HEK293 (cell line): ENCODE data around the gene RASL10A.
A peak's percentile ranks its signal among the peaks of the same experiment; 100 is the strongest.

Source experiments
- CTCF ChIA-PET: fragments of 350-600 bp; formaldehyde crosslinking; extraction: SDS; loops from one replicate; lab custom pipeline; 2021; ENCODE audit warnings: antibody characterized with exemption; lab: Yijun Ruan, JAX
- POLR2A ChIA-PET: fragments of 300-600 bp; formaldehyde crosslinking; extraction: SDS; loops from one replicate; lab custom pipeline; 2020; ENCODE audit warnings: antibody characterized with exemption, inconsistent platforms; lab: Yijun Ruan, JAX
- H3K27ac ChIP-seq: fragments of 200-500 bp; sonication (Bioruptor generic); 2 replicates; pipeline ENCODE4 v1.5.1; 2014; ENCODE audit warnings: low read depth, low read length, control low read depth, inconsistent platforms; ENCODE audit errors: extremely low read depth
- H3K36me3 ChIP-seq, 2 experiments: fragments of 200-500 bp in 1 of 2; sonication (Bioruptor generic) in 1 of 2; 1 replicate in 1 of 2; 2 replicates in 1 of 2; pipeline ENCODE4 v1.5.1; 2014 to 2017; ENCODE audit warnings: inconsistent platforms in 2 of 2, low read length in 2 of 2; ENCODE audit not compliant: control insufficient read depth in 2 of 2, insufficient read depth in 1 of 2
- H3K4me1 ChIP-seq: fragments of 200-500 bp; sonication (Bioruptor generic); 2 replicates; pipeline ENCODE4 v1.5.1; 2014; ENCODE audit warnings: mild to moderate bottlenecking, low read length, inconsistent platforms; ENCODE audit not compliant: control insufficient read depth, insufficient read depth
- H3K4me3 ChIP-seq: 2 replicates; pipeline ENCODE4 v1.5.1; 2011; ENCODE audit warnings: low read depth, mild to moderate bottlenecking, control low read depth, low read length, moderate library complexity
- H3K9me3 ChIP-seq: fragments of 200-500 bp; sonication (Bioruptor generic); 2 replicates; pipeline ENCODE4 v1.5.1; 2014; ENCODE audit warnings: low read depth, low read length, inconsistent platforms; ENCODE audit not compliant: control insufficient read depth, insufficient read depth
- EGR2 ChIP-seq: fragments of 450-650 bp; formaldehyde crosslinking; IDR thresholded peaks from 2 replicates; pipeline ENCODE4 v1.5.1; 2016; ENCODE audit warnings: low read depth, missing biosample characterization, missing genetic modification characterization
- GLI4 ChIP-seq: fragments of 450-650 bp; formaldehyde crosslinking; IDR thresholded peaks from 2 replicates; pipeline ENCODE4 v1.5.1; 2016; ENCODE audit warnings: missing biosample characterization, missing genetic modification characterization
- GLIS1 ChIP-seq: fragments of 450-650 bp; formaldehyde crosslinking; IDR thresholded peaks from 2 replicates; pipeline ENCODE4 v1.5.1; 2016; ENCODE audit warnings: missing biosample characterization, missing genetic modification characterization
- KLF1 ChIP-seq: fragments of 450-650 bp; formaldehyde crosslinking; IDR thresholded peaks from 2 replicates; pipeline ENCODE4 v1.5.1; 2016; ENCODE audit warnings: missing biosample characterization, missing genetic modification characterization
- KLF16 ChIP-seq: fragments of 450-650 bp; formaldehyde crosslinking; IDR thresholded peaks from 2 replicates; pipeline ENCODE4 v1.5.1; 2017; ENCODE audit warnings: missing biosample characterization, missing genetic modification characterization
- KLF8 ChIP-seq: fragments of 450-650 bp; formaldehyde crosslinking; IDR thresholded peaks from 2 replicates; pipeline ENCODE4 v1.5.1; 2016; ENCODE audit warnings: missing biosample characterization, missing genetic modification characterization
- MYNN ChIP-seq: fragments of 450-650 bp; formaldehyde crosslinking; IDR thresholded peaks from 2 replicates; pipeline ENCODE4 v1.5.1; 2016; ENCODE audit warnings: missing biosample characterization, missing genetic modification characterization, borderline replicate concordance
- SCRT1 ChIP-seq: fragments of 450-650 bp; formaldehyde crosslinking; IDR thresholded peaks from 2 replicates; pipeline ENCODE4 v1.5.1; 2016; ENCODE audit warnings: missing biosample characterization, missing genetic modification characterization, borderline replicate concordance
- SCRT2 ChIP-seq: fragments of 450-650 bp; formaldehyde crosslinking; IDR thresholded peaks from 2 replicates; pipeline ENCODE4 v1.5.1; 2016; ENCODE audit warnings: missing biosample characterization, missing genetic modification characterization
- SETDB1 ChIP-seq: IDR thresholded peaks from one replicate; pipeline ENCODE4 v1.6.1; 2017; ENCODE audit warnings: mild to moderate bottlenecking, low read length, moderate library complexity, mixed read lengths; ENCODE audit not compliant: insufficient read length
- SP7 ChIP-seq: fragments of 450-650 bp; formaldehyde crosslinking; IDR thresholded peaks from 2 replicates; pipeline ENCODE4 v1.5.1; 2016; ENCODE audit warnings: missing biosample characterization, missing genetic modification characterization
- ZFP69B ChIP-seq: fragments of 450-650 bp; formaldehyde crosslinking; IDR thresholded peaks from 2 replicates; pipeline ENCODE4 v1.5.1; 2016; ENCODE audit warnings: missing biosample characterization, missing genetic modification characterization
- ZNF121 ChIP-seq: fragments of 450-650 bp; formaldehyde crosslinking; IDR thresholded peaks from 2 replicates; pipeline ENCODE4 v1.5.1; 2016; ENCODE audit warnings: missing biosample characterization, missing genetic modification characterization
- ZNF146 ChIP-seq: fragments of 450-650 bp; formaldehyde crosslinking; IDR thresholded peaks from 2 replicates; pipeline ENCODE4 v1.5.1; 2016; ENCODE audit warnings: missing biosample characterization, missing genetic modification characterization
- ZNF184 ChIP-seq: fragments of 450-650 bp; IDR thresholded peaks from 2 replicates; pipeline ENCODE4 v1.5.1; 2018; ENCODE audit warnings: missing biosample characterization, mild to moderate bottlenecking, missing genetic modification characterization
- ZNF341 ChIP-seq: fragments of 450-650 bp; formaldehyde crosslinking; IDR thresholded peaks from 2 replicates; pipeline ENCODE4; 2016; ENCODE audit warnings: low read depth, missing biosample characterization, missing genetic modification characterization
- ZNF350 ChIP-seq: fragments of 450-650 bp; formaldehyde crosslinking; IDR thresholded peaks from 2 replicates; pipeline ENCODE4 v1.5.0; 2017; ENCODE audit warnings: missing biosample characterization, mild to moderate bottlenecking, missing genetic modification characterization
- ZNF394 ChIP-seq: fragments of 450-650 bp; formaldehyde crosslinking; IDR thresholded peaks from 2 replicates; pipeline ENCODE4 v1.5.1; 2016; ENCODE audit warnings: missing biosample characterization, missing genetic modification characterization, mild to moderate bottlenecking, moderate library complexity, borderline replicate concordance
- ZNF473 ChIP-seq: fragments of 450-650 bp; formaldehyde crosslinking; IDR thresholded peaks from 2 replicates; pipeline ENCODE4 v1.5.1; 2017; ENCODE audit warnings: missing biosample characterization, missing genetic modification characterization
- ZNF600 ChIP-seq: fragments of 450-650 bp; formaldehyde crosslinking; IDR thresholded peaks from 2 replicates; pipeline ENCODE4 v1.5.1; 2016; ENCODE audit warnings: missing biosample characterization, missing genetic modification characterization
- ZNF623 ChIP-seq: fragments of 450-650 bp; formaldehyde crosslinking; IDR thresholded peaks from 2 replicates; pipeline ENCODE4 v1.5.1; 2016; ENCODE audit warnings: missing biosample characterization, missing genetic modification characterization
- ZNF654 ChIP-seq: fragments of 450-650 bp; formaldehyde crosslinking; IDR thresholded peaks from 2 replicates; pipeline ENCODE4 v1.5.1; 2016; ENCODE audit warnings: low read depth, missing biosample characterization, missing genetic modification characterization
- ZNF701 ChIP-seq: fragments of 450-650 bp; formaldehyde crosslinking; IDR thresholded peaks from 2 replicates; pipeline ENCODE4 v1.5.1; 2016; ENCODE audit warnings: missing biosample characterization, missing genetic modification characterization
- ZNF791 ChIP-seq: fragments of 450-650 bp; formaldehyde crosslinking; IDR thresholded peaks from 2 replicates; pipeline ENCODE4 v1.5.1; 2016; ENCODE audit warnings: missing biosample characterization, missing genetic modification characterization
- ZNF843 ChIP-seq: fragments of 450-650 bp; formaldehyde crosslinking; IDR thresholded peaks from 2 replicates; pipeline ENCODE4 v1.5.1; 2016; ENCODE audit warnings: missing biosample characterization, missing genetic modification characterization
- TF ChIP-seq, protein P1 (sequence below): fragments of 450-650 bp; formaldehyde crosslinking; IDR thresholded peaks from 2 replicates; pipeline ENCODE4 v1.5.1; 2017; ENCODE audit warnings: missing biosample characterization, missing genetic modification characterization
- TF ChIP-seq, protein P2 (sequence below): fragments of 450-650 bp; formaldehyde crosslinking; IDR thresholded peaks from 2 replicates; pipeline ENCODE4 v1.5.1; 2016; ENCODE audit warnings: missing biosample characterization, missing genetic modification characterization
- TF ChIP-seq, protein P3 (sequence below): fragments of 450-650 bp; formaldehyde crosslinking; IDR thresholded peaks from 2 replicates; pipeline ENCODE4 v1.5.1; 2017; ENCODE audit warnings: missing biosample characterization, missing genetic modification characterization
- TF ChIP-seq, protein P4 (sequence below): fragments of 450-650 bp; formaldehyde crosslinking; IDR thresholded peaks from 2 replicates; pipeline ENCODE4 v1.5.1; 2016; ENCODE audit warnings: missing biosample characterization, missing genetic modification characterization
- TF ChIP-seq, protein P5 (sequence below): fragments of 450-650 bp; formaldehyde crosslinking; IDR thresholded peaks from 2 replicates; pipeline ENCODE4 v1.5.1; 2016; ENCODE audit warnings: missing biosample characterization, missing genetic modification characterization

Gene RASL10A

DNA sequence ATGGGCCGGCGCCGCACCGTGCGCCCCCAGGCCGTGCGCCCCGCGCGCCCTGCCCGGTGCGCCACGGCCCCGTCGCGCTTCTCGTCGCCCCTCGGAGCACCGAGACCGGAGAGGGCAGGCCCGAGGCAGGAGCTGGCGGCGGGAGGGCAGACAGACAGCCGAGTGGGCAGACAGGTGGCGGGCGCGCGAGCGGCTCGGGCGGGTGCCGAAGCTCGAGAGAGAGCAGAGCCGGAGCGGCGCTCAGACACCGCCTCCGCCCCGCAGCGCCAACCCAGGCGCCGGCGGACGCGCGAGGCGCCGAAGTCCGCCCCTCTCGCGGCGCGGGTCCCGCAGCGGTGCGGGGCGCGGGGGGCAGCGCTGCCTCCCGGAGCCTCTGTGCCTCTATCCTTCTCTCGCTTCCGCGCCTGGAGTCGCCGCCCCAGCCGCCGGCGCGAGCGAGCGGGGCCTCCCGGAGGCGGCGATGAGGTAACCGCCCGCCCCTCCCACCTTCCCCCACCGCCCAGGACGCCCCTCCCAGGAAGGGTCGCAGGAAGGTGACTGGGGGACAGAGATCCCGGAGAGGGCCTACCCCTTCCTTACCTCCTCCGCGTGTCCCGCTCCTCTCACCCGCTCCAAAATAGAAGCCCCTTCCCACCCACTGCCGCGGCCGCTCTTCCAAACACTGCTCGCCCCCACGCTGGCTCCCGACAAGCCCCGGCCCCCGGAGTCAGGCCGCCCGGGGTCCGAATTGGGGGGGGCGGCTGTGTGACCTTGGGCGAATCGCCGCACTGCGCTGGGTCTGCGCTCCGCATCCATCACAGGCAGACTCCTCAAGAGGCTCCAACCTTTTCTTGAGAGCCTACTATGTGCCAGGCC is at the start of gene RASL10A (continued):
- TF ChIP-seq ZNF146 (tag by site-specific recombination), result no peak
- TF ChIP-seq, protein P1, sequence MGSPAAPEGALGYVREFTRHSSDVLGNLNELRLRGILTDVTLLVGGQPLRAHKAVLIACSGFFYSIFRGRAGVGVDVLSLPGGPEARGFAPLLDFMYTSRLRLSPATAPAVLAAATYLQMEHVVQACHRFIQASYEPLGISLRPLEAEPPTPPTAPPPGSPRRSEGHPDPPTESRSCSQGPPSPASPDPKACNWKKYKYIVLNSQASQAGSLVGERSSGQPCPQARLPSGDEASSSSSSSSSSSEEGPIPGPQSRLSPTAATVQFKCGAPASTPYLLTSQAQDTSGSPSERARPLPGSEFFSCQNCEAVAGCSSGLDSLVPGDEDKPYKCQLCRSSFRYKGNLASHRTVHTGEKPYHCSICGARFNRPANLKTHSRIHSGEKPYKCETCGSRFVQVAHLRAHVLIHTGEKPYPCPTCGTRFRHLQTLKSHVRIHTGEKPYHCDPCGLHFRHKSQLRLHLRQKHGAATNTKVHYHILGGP, result no peak
- no peak for TF ChIP-seq ZNF623 (tag by site-specific recombination)
- TF ChIP-seq ZNF473 (tag by site-specific recombination), result no peak
- no peak for TF ChIP-seq ZNF600 (tag by site-specific recombination)
- TF ChIP-seq, protein P2, sequence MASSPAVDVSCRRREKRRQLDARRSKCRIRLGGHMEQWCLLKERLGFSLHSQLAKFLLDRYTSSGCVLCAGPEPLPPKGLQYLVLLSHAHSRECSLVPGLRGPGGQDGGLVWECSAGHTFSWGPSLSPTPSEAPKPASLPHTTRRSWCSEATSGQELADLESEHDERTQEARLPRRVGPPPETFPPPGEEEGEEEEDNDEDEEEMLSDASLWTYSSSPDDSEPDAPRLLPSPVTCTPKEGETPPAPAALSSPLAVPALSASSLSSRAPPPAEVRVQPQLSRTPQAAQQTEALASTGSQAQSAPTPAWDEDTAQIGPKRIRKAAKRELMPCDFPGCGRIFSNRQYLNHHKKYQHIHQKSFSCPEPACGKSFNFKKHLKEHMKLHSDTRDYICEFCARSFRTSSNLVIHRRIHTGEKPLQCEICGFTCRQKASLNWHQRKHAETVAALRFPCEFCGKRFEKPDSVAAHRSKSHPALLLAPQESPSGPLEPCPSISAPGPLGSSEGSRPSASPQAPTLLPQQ (tag by site-specific recombination), result no peak
- no peak for TF ChIP-seq ZNF791 (tag by site-specific recombination)
- no peak for TF ChIP-seq ZNF394
- no peak for TF ChIP-seq KLF8
- TF ChIP-seq ZNF350 (tag by site-specific recombination), result no peak
- peak; percentile 31; the same call in 1 of the 2 replicates for TF ChIP-seq EGR2 (tag by site-specific recombination)
- TF ChIP-seq KLF16 (tag by site-specific recombination), result no peak
- no peak for TF ChIP-seq ZNF184 (tag by site-specific recombination)
- no peak for TF ChIP-seq ZNF654
- no peak for TF ChIP-seq SP7 (tag by site-specific recombination)
- TF ChIP-seq GLI4 (tag by site-specific recombination), result no peak
- TF ChIP-seq, protein P3, sequence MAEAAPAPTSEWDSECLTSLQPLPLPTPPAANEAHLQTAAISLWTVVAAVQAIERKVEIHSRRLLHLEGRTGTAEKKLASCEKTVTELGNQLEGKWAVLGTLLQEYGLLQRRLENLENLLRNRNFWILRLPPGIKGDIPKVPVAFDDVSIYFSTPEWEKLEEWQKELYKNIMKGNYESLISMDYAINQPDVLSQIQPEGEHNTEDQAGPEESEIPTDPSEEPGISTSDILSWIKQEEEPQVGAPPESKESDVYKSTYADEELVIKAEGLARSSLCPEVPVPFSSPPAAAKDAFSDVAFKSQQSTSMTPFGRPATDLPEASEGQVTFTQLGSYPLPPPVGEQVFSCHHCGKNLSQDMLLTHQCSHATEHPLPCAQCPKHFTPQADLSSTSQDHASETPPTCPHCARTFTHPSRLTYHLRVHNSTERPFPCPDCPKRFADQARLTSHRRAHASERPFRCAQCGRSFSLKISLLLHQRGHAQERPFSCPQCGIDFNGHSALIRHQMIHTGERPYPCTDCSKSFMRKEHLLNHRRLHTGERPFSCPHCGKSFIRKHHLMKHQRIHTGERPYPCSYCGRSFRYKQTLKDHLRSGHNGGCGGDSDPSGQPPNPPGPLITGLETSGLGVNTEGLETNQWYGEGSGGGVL (tag by site-specific recombination), result peak; percentile 49; the same call in 1 of the 2 replicates
- peak; percentile 85 for TF ChIP-seq ZNF341
- 0 out of 2 replicates have a peak, but pooled peaks have one; percentile 21 for TF ChIP-seq MYNN (tag by site-specific recombination)
- TF ChIP-seq, all 188 proteins: peak for 7

DNA sequence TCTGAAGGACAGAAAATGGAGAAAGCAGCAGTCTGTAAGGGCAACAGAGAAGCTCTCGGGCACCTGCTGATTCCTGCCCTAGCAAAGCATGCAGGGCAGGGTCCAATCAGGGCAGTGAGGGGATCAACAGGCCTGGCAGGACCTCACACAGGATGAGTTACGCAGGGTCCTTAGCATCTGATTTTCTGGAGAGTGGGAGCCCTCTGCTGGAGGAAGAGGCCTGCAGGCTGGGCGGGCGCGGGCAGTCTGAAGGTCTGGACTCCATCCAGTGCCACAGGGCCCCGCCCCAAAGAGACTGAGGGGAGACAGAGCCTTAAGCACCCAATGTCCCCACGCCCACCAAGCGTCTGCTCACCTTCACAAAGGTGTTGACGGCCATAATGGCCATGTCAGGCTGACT is 44.0 kb upstream of the RASL10A start:
- TF ChIP-seq, protein P4, sequence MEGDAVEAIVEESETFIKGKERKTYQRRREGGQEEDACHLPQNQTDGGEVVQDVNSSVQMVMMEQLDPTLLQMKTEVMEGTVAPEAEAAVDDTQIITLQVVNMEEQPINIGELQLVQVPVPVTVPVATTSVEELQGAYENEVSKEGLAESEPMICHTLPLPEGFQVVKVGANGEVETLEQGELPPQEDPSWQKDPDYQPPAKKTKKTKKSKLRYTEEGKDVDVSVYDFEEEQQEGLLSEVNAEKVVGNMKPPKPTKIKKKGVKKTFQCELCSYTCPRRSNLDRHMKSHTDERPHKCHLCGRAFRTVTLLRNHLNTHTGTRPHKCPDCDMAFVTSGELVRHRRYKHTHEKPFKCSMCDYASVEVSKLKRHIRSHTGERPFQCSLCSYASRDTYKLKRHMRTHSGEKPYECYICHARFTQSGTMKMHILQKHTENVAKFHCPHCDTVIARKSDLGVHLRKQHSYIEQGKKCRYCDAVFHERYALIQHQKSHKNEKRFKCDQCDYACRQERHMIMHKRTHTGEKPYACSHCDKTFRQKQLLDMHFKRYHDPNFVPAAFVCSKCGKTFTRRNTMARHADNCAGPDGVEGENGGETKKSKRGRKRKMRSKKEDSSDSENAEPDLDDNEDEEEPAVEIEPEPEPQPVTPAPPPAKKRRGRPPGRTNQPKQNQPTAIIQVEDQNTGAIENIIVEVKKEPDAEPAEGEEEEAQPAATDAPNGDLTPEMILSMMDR, result peak; percentile 49
- TF ChIP-seq SCRT1 (tag by site-specific recombination), result peak; percentile 67
- no peak for TF ChIP-seq ZFP69B (tag by site-specific recombination)
- no peak for TF ChIP-seq SETDB1
- TF ChIP-seq KLF1 (tag by site-specific recombination), result peak; percentile 64; the same call in 1 of the 2 replicates
- TF ChIP-seq GLIS1, result no peak
- TF ChIP-seq, protein P5, sequence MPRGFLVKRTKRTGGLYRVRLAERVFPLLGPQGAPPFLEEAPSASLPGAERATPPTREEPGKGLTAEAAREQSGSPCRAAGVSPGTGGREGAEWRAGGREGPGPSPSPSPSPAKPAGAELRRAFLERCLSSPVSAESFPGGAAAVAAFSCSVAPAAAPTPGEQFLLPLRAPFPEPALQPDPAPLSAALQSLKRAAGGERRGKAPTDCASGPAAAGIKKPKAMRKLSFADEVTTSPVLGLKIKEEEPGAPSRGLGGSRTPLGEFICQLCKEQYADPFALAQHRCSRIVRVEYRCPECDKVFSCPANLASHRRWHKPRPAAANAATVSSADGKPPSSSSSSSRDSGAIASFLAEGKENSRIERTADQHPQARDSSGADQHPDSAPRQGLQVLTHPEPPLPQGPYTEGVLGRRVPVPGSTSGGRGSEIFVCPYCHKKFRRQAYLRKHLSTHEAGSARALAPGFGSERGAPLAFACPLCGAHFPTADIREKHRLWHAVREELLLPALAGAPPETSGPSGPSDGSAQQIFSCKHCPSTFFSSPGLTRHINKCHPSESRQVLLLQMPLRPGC (tag by site-specific recombination), result no peak
- TF ChIP-seq ZNF121, result no peak
- TF ChIP-seq ZNF701 (tag by site-specific recombination), result no peak
- TF ChIP-seq EGR2 (tag by site-specific recombination), result no peak
- TF ChIP-seq ZNF654, result peak; percentile 55
- TF ChIP-seq SCRT2 (tag by site-specific recombination), result peak; percentile 77
- no peak for TF ChIP-seq ZNF843
- H3K4me3 ChIP-seq, result no peak overlapping the region
- H3K27ac ChIP-seq, result no peak overlapping the region
- no peaks in the 10 kb centered on the region for H3K4me1 ChIP-seq
- ChIA-PET CTCF (interaction anchor here (0.5 to 1.8 kb wide), 18 partner anchors 8 to 592 kb away, joined by 3 to 7 read pairs (median 4); partner anchors contain the start of genes EWSR1 and GAS2L1), POLR2A (interaction anchor here (0.8 kb wide), 1 partner anchor 10 kb away, joined by 3 read pairs; no protein-coding TSS in a partner anchor)
- H3K9me3 ChIP-seq, result no peaks in the 10 kb centered on the region
- H3K36me3 ChIP-seq, result peaks cover 22 to 74% of the 10 kb centered on the region in 2 experiments
